ENCODE measurements around the gene DPAGT1. TPM values are rescaled to one million over a fixed set of nuclear protein-coding genes. Genes with fewer than 3 reads are reported as not detected.
A peak's percentile ranks its signal among the peaks of the same experiment; 100 is the strongest.
"Not testable (repeated sequence)": the region's sequence is repeated elsewhere in the genome, so short reads cannot be mapped to it uniquely, and the experiment has no call there.

The DPAGT1 gene
- total RNA-seq, 1 experiment from 2014 or later: 45.1 TPM

GRCh38 chr11:119144825-119145486 lies 43.3 kb upstream of the DPAGT1 start (continued):
- TF ChIP-seq SIN3A (IDR thresholded peaks at IDR 0.05; ENCODE audit: low read depth): no peak
- no peak for TF ChIP-seq ZBTB33 (IDR thresholded peaks at IDR 0.05; ENCODE audit: extremely low read depth, insufficient replicate concordance, low read length)
- TF ChIP-seq EGR1 (IDR thresholded peaks at IDR 0.05; ENCODE audit: low read depth): no peak
- TF ChIP-seq, protein P1, sequence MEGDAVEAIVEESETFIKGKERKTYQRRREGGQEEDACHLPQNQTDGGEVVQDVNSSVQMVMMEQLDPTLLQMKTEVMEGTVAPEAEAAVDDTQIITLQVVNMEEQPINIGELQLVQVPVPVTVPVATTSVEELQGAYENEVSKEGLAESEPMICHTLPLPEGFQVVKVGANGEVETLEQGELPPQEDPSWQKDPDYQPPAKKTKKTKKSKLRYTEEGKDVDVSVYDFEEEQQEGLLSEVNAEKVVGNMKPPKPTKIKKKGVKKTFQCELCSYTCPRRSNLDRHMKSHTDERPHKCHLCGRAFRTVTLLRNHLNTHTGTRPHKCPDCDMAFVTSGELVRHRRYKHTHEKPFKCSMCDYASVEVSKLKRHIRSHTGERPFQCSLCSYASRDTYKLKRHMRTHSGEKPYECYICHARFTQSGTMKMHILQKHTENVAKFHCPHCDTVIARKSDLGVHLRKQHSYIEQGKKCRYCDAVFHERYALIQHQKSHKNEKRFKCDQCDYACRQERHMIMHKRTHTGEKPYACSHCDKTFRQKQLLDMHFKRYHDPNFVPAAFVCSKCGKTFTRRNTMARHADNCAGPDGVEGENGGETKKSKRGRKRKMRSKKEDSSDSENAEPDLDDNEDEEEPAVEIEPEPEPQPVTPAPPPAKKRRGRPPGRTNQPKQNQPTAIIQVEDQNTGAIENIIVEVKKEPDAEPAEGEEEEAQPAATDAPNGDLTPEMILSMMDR (IDR thresholded peaks at IDR 0.05 in 2 of 3, conservative IDR thresholded peaks at IDR 0.05 in 1 of 3; ENCODE audit: borderline replicate concordance in 1 of 3, insufficient read depth in 1 of 3, low read depth in 2 of 3, low read length in 2 of 3): peak; percentile 57 to 73 (median 58); a peak in 5 of 6 replicates
- TF ChIP-seq EZH2 (IDR thresholded peaks at IDR 0.05): no peak
- no peak for TF ChIP-seq SP1 (IDR thresholded peaks at IDR 0.05; ENCODE audit: low read depth)

DNA sequence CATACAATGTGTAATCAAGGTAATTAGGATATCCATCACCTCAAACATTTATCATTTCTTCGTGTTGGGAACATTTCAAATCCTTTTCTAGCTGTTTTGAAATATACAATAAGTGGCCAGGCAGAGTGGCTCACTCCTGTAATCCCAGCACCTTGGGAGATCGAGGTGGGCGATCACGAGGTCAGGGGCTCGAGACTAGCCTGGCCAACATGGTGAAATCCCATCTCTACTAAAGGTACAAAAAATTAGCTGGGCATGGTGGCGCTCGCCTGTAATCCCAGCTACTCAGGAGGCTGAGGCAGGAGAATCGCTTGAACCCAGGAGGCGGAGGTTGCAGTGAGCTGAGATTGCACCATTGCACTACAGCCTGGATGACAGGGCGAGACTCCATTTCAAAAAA lies 37.6 kb upstream of the DPAGT1 start:
- H4K20me1 ChIP-seq (ENCODE audit: insufficient read depth); BruUV-seq (replicated peaks); DNase-seq (ENCODE audit: low read depth, low spot score); H3K9me2 ChIP-seq (ENCODE audit: insufficient read depth); H2AFZ ChIP-seq (ENCODE audit: low read depth, low read length, poor library complexity, severe bottlenecking); H3K36me3 ChIP-seq (ENCODE audit: control insufficient read depth in 1 of 2, insufficient read depth in 2 of 2, low read length in 2 of 2); H3K4me1 ChIP-seq (ENCODE audit: control insufficient read depth in 1 of 2, insufficient read depth in 2 of 2, low read length in 2 of 2); H3K9me3 ChIP-seq (ENCODE audit: control insufficient read depth in 1 of 2, insufficient read depth in 1 of 2, low read depth in 1 of 2, low read length in 2 of 2); H3K79me2 ChIP-seq (ENCODE audit: insufficient read depth, low read length); POLR2A ChIA-PET; H3K4me3 ChIP-seq (replicated peaks in 1 of 2; ENCODE audit: low read depth in 1 of 2, low read length in 2 of 2); H3K27ac ChIP-seq (ENCODE audit: low read depth, low read length); H3K27me3 ChIP-seq (ENCODE audit: insufficient read depth, low read length); H3K4me2 ChIP-seq (ENCODE audit: low read length); intact Hi-C loops (cut with micrococcal nuclease); ATAC-seq; H3K9ac ChIP-seq (ENCODE audit: low read length); CTCF ChIA-PET: not testable (repeated sequence)
- RAD21 ChIA-PET (ENCODE audit: low non-redundant PET in 1 of 2, low total read pairs in 2 of 2, uncharacterized antibody in 2 of 2, unreplicated experiment in 2 of 2): interaction anchor here in 1 of 2 experiments (0.6 kb wide), 1 partner anchor 103 kb away, joined by 3 read pairs; no protein-coding TSS in a partner anchor
